Peyer's patch (tissue), 4 donors: ENCODE measurements around the gene SLC4A2. TPM values are rescaled to one million over a fixed set of nuclear protein-coding genes. Genes with fewer than 3 reads are reported as not detected.

Experiments used
- DNase-seq, 3 donors: peaks; one replicate each; pipeline ENCODE4 v3.0.0-alpha.2; 2017 to 2019
- H3K27ac ChIP-seq, 4 donors: fragments of 200-600 bp; sonication (generic); one replicate each; pipeline ENCODE4 v1.5.1; 2016 to 2019
- H3K27me3 ChIP-seq, 2 donors: fragments of 200-600 bp; sonication (generic); one replicate each; pipeline ENCODE4 v1.5.1; 2019
- H3K36me3 ChIP-seq, 3 donors: fragments of 200-600 bp; sonication (generic); one replicate each; pipeline ENCODE4 v1.5.1; 2016 to 2019
- H3K4me1 ChIP-seq, 4 donors: fragments of 200-600 bp; sonication (generic); one replicate each; pipeline ENCODE4 v1.5.1; 2016 to 2019
- H3K4me3 ChIP-seq, 4 donors: fragments of 200-600 bp; sonication (generic); 1 replicate in 3 of 4; 2 replicates in 1 of 4; pipeline ENCODE4 v1.5.1; 2016 to 2019; ENCODE audit warnings: mild to moderate bottlenecking in 1 of 4
- H3K9me3 ChIP-seq, 4 donors: fragments of 200-600 bp; sonication (generic); one replicate each; pipeline ENCODE4 v1.5.1; 2016 to 2019; ENCODE audit warnings: mild to moderate bottlenecking in 1 of 4
- CTCF ChIP-seq, 6 experiments: fragments of 450-650 bp in 4 of 6; fragments of 200-600 bp in 2 of 6; sonication (generic) in 1 of 6; IDR thresholded peaks; one replicate each; pipeline ENCODE4 v1.5.1; 2017 to 2019; ENCODE audit warnings: antibody characterized with exemption in 6 of 6, mild to moderate bottlenecking in 3 of 6, moderate library complexity in 1 of 6
- POLR2A ChIP-seq, 2 donors: fragments of 450-650 bp; IDR thresholded peaks; one replicate each; pipeline ENCODE4 v1.5.1; 2017; ENCODE audit warnings: antibody characterized with exemption in 2 of 2, mild to moderate bottlenecking in 2 of 2, moderate library complexity in 2 of 2
- total RNA-seq, 4 donors: library from RNA; depleted of rRNA; stranded (reverse); fragments of >200 nt; gene quantifications; one replicate each; pipeline ENCODE4 v1.1.0, GENCODE V29; 2016

Gene SLC4A2
- total RNA-seq, 4 donors from 2014 or later, result 101 to 143 (median 121) TPM

GRCh38 chr7:151070574-151070960, 11.2 kb downstream of the SLC4A2 start:
- Histone ChIP-seq H3K27me3 (no peaks in the 10 kb centered on the region), H3K9me3 (no peaks in the 10 kb centered on the region), H3K36me3 (peaks cover 0 to 96% (median 0%) of the 10 kb centered on the region in 3 donors), H3K4me3 (no peak overlapping the region), H3K4me1 (no peaks in the 10 kb centered on the region), H3K27ac (no peak overlapping the region)
- TF ChIP-seq POLR2A (IDR thresholded peaks at IDR 0.05) (no peak), CTCF (IDR thresholded peaks at IDR 0.05) (no peak)
- DNase-seq, result no peak

DNA sequence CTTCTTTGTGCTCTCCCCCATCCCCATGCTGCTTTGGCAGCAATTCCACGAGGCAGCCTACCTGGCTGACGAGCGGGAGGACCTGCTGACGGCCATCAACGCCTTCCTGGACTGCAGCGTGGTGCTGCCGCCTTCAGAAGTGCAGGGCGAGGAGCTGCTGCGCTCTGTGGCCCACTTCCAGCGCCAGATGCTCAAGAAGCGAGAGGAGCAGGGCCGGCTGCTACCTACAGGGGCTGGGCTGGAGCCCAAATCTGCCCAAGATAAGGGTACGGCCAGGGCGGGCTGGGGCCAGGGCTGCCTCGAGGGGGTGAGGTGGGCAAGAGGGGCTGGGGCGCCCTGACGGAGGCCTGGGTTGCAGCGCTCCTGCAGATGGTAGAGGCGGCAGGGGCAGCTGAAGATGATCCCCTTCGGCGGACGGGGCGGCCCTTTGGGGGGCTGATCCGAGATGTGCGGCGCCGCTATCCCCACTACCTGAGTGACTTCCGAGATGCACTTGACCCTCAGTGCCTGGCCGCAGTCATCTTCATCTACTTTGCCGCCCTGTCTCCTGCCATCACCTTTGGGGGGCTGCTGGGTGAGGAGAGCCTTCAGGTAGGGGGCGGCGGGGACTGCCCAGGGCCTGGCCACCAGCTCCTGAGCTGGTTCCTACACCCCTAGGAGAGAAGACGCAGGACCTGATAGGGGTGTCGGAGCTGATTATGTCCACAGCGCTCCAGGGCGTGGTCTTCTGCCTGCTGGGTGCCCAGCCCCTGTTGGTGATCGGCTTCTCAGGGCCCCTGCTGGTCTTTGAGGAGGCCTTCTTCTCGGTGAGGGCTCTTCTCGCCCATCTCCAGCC, 11.9 kb downstream of the SLC4A2 start:
- no peak overlapping the region for H3K27ac ChIP-seq
- no peaks in the 10 kb centered on the region for H3K27me3 ChIP-seq
- DNase-seq, result no peak
- H3K36me3 ChIP-seq, result peaks cover 0 to 94% (median 0%) of the 10 kb centered on the region in 3 donors
- TF ChIP-seq CTCF (IDR thresholded peaks at IDR 0.05) (no peak), POLR2A (IDR thresholded peaks at IDR 0.05) (no peak)
- H3K4me1 ChIP-seq, result no peaks in the 10 kb centered on the region
- H3K9me3 ChIP-seq, result no peaks in the 10 kb centered on the region
- H3K4me3 ChIP-seq, result no peak overlapping the region

GRCh38 chr7:151073990-151074389, 14.6 kb downstream of the SLC4A2 start:
- TF ChIP-seq POLR2A (IDR thresholded peaks at IDR 0.05) (no peak), CTCF (IDR thresholded peaks at IDR 0.05) (no peak)
- peaks cover 0 to 77% (median 0%) of the 10 kb centered on the region in 3 donors for H3K36me3 ChIP-seq
- no peak overlapping the region for H3K4me3 ChIP-seq
- H3K27me3 ChIP-seq, result no peaks in the 10 kb centered on the region
- no peaks in the 10 kb centered on the region for H3K9me3 ChIP-seq
- H3K27ac ChIP-seq, result no peak overlapping the region
- peaks cover 0 to 9% (median 2%) of the 10 kb centered on the region in 4 donors for H3K4me1 ChIP-seq
- no peak for DNase-seq

DNA sequence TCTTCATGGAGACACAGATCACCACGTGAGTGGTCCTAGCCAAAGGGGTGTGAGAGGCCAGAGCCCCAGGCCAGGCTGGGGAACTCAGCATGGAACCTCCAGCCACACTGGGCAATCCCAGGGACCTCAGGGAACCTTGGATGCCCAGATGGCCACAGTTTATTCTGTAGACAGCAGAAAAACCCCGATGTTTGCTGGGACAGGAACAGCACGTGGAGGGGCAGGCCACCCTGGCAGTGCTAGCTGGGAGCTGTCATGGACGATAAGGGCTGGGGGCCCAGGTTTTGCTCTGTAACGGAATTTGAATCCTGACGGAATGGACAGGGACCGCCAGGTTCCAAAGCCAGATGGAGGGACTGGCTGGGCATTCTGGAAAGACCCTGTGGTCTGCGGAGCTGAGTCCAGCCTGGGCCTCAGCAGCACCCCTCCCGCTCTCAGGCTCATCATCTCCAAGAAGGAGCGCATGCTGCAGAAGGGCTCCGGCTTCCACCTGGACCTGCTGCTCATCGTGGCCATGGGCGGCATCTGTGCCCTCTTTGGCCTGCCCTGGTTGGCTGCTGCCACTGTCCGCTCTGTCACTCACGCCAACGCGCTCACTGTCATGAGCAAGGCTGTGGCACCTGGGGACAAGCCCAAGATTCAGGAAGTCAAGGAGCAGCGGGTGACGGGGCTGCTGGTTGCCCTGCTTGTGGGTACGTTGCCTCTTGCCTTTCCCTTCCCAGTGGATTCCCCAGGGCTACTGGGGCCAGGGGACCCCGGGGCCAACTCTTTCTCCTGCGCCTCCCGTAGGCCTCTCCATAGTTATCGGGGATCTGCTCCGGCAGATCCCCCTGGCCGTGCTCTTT, 15.7 kb downstream of the SLC4A2 start:
- Histone ChIP-seq H3K27ac (no peak overlapping the region), H3K36me3 (peaks cover 0 to 67% (median 0%) of the 10 kb centered on the region in 3 donors), H3K27me3 (no peaks in the 10 kb centered on the region), H3K9me3 (no peaks in the 10 kb centered on the region), H3K4me1 (peaks cover 0 to 20% (median 9%) of the 10 kb centered on the region in 4 donors), H3K4me3 (no peak overlapping the region)
- DNase-seq, result no peak
- TF ChIP-seq POLR2A (IDR thresholded peaks at IDR 0.05) (no peak), CTCF (IDR thresholded peaks at IDR 0.05) (no peak)

DNA sequence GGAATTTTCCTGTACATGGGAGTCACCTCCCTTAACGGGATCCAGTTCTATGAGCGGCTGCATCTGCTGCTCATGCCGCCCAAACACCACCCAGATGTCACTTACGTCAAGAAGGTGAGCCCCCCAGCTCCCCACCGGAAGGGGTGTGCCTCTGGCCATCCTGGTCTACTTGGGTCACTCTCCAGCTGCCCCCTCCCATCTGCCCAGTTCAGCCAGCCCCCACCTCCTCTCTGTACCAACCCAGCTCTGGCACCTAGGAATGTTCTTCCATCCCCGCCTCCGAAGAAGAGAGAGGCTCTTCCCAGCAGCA, 16.2 kb downstream of the SLC4A2 start:
- peaks cover 0 to 20% (median 11%) of the 10 kb centered on the region in 4 donors for H3K4me1 ChIP-seq
- H3K27me3 ChIP-seq, result no peaks in the 10 kb centered on the region
- TF ChIP-seq CTCF (IDR thresholded peaks at IDR 0.05) (no peak), POLR2A (IDR thresholded peaks at IDR 0.05) (no peak)
- no peak overlapping the region for H3K27ac ChIP-seq
- DNase-seq, result no peak
- H3K9me3 ChIP-seq, result no peaks in the 10 kb centered on the region
- H3K4me3 ChIP-seq, result no peak overlapping the region
- peaks cover 0 to 62% (median 0%) of the 10 kb centered on the region in 3 donors for H3K36me3 ChIP-seq
